DMS153 treated with DMSO at 0.1 percent for 48 hours (cell line): ENCODE results near the gene MOK.
A peak's percentile ranks its signal among the peaks of the same experiment; 100 is the strongest.
"Not testable (repeated sequence)": the region's sequence is repeated elsewhere in the genome, so short reads cannot be mapped to it uniquely, and the experiment has no call there.

Experiments used
- DNase-seq: peaks from one replicate; lab custom pipeline; 2025; ENCODE audit not compliant: unreplicated experiment; lab: John Stamatoyannopoulos, UW

The MOK gene

GRCh38 chr14:102321456-102322422, 16.8 kb upstream of the MOK start:
- DNase-seq: no peak

- no peak for DNase-seq
Observed at GRCh38 chr14:102320671-102321455, 15.9 kb upstream of the MOK start.

GRCh38 chr14:102320033-102320660, 15.2 kb upstream of the MOK start:
- DNase-seq: no peak

- peak; percentile 32 for DNase-seq
Observed at GRCh38 chr14:102319351-102320032, 14.5 kb upstream of the MOK start, which contains the start of gene ZNF839. ZNF839 (plus strand) TSS chr14:102319746; CDS start chr14:102319766, 20 bp downstream.

GRCh38 chr14:102318781-102319276, 13.9 kb upstream of the MOK start:
- no peak for DNase-seq

- DNase-seq: peak; percentile 3
Observed at GRCh38 chr14:102317564-102318248, 12.7 kb upstream of the MOK start.

GRCh38 chr14:102316743-102317563, 12.0 kb upstream of the MOK start:
- peak; percentile 11 for DNase-seq

- DNase-seq: no peak
Observed at GRCh38 chr14:102316338-102316742, 11.4 kb upstream of the MOK start.

- no peak for DNase-seq
Observed at GRCh38 chr14:102315121-102315520, 10.2 kb upstream of the MOK start.

- peak; percentile 11 for DNase-seq
Observed at GRCh38 chr14:102314242-102315011, 9.5 kb upstream of the MOK start.

- DNase-seq: no peak
Observed at GRCh38 chr14:102303664-102304063, 1.3 kb downstream of the MOK start.

GRCh38 chr14:102298303-102299070, 6.5 kb downstream of the MOK start:
- not testable (repeated sequence) for DNase-seq

GRCh38 chr14:102297436-102298170, 7.4 kb downstream of the MOK start:
- DNase-seq: no peak

- no peak for DNase-seq
Observed at GRCh38 chr14:102295270-102295669, 9.7 kb downstream of the MOK start.

- DNase-seq: no peak
Observed at GRCh38 chr14:102293781-102294180, 11.2 kb downstream of the MOK start.

- DNase-seq: no peak
Observed at GRCh38 chr14:102292441-102292840, 12.5 kb downstream of the MOK start.

- DNase-seq: no peak
Observed at GRCh38 chr14:102288139-102288538, 16.8 kb downstream of the MOK start.
